Activated CD4-positive, alpha-beta T cell treated with anti-CD3 and anti-CD28 coated beads, Interleukin-2, amount 10 ng/mL, durations not matched to agents 24 days and 14 days (primary cell): Measurements from ENCODE around the gene GNB1L. TPM values are rescaled to one million over a fixed set of nuclear protein-coding genes. Genes with fewer than 3 reads are reported as not detected.
A peak's percentile ranks its signal among the peaks of the same experiment; 100 is the strongest.

Experiments
- DNase-seq: peaks from one replicate; pipeline ENCODE4 v3.0.0; 2022
- H3K27ac Mint-ChIP-seq: one replicate; pipeline ENCODE4 v1.8.0; 2022; ENCODE audit warnings: mild to moderate bottlenecking, mixed read lengths
- H3K27me3 Mint-ChIP-seq: one replicate; pipeline ENCODE4 v1.8.0; 2022; ENCODE audit warnings: mixed read lengths
- H3K36me3 Mint-ChIP-seq: one replicate; pipeline ENCODE4 v1.8.0; 2022; ENCODE audit warnings: low read depth, mild to moderate bottlenecking, mixed read lengths
- H3K4me1 Mint-ChIP-seq: one replicate; pipeline ENCODE4 v1.8.0; 2021; ENCODE audit warnings: mixed read lengths
- H3K4me3 Mint-ChIP-seq: one replicate; pipeline ENCODE4 v1.8.0; 2022; ENCODE audit warnings: mild to moderate bottlenecking, moderate library complexity, mixed read lengths
- H3K9me3 Mint-ChIP-seq: one replicate; pipeline ENCODE4 v1.8.0; 2021; ENCODE audit warnings: mixed read lengths
- intact Hi-C: fragments of 100-400 bp; cut with micrococcal nuclease; formaldehyde crosslinking; loops from one replicate; pipeline ENCODE4 v1.15.1; 2023
- total RNA-seq: library from RNA; stranded (reverse); gene quantifications from 2 replicates; pipeline ENCODE4 v1.2.3, GENCODE V29; 2022

GNB1L gene
- total RNA-seq, 1 donor from 2014 or later, result 21.4 TPM

DNA sequence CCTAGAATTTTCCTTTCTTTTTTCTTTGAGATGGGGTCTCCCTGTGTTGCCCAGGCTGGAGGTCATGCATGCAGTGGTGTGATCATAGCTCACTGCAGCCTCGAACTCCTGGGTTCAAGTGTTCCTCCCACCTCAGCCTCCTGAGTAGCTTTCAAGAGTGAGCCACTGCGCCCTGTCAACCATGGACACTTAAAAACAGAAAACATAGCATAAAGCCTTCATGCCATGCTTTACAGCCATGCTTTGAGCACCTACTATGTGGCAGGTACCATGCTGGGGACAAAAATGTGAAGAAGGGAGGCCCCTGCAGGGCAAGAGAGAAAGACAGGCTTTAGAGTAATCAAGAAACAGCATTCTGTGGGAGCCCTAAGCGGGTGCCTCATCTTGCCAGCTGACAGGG is 13.7 kb upstream of the GNB1L start:
- no peak overlapping the region for H3K27ac Mint-ChIP-seq
- no peaks in the 10 kb centered on the region for H3K9me3 Mint-ChIP-seq
- intact Hi-C loops, result no loop called here
- H3K36me3 Mint-ChIP-seq, result no peaks in the 10 kb centered on the region
- peaks cover 6% of the 10 kb centered on the region for H3K27me3 Mint-ChIP-seq
- no peaks in the 10 kb centered on the region for H3K4me1 Mint-ChIP-seq
- H3K4me3 Mint-ChIP-seq, result no peak overlapping the region
- DNase-seq, result no peak

DNA sequence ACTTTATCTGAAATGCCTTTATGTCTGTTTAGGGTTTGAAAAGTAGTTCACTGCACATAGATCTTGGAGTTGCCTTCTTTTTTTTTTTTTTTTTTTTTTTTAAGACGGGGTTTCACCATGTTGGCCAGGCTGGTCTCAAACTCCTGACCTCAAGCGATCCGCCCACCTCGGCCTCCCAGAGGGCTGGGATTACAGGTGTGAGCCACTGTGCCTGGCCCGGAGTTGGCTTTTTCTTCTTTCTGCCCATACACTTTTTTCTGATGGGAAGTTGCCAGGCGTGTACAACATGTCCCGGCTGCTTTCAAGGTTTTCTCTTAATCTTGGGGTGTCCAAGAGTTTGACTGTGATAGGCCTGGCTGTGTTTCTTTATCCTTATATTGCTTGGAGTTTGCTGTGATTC is 12.9 kb upstream of the GNB1L start:
- intact Hi-C loops, result no loop called here
- H3K27me3 Mint-ChIP-seq, result peaks cover 6% of the 10 kb centered on the region
- H3K36me3 Mint-ChIP-seq, result no peaks in the 10 kb centered on the region
- H3K4me1 Mint-ChIP-seq, result no peaks in the 10 kb centered on the region
- H3K27ac Mint-ChIP-seq, result no peak overlapping the region
- no peaks in the 10 kb centered on the region for H3K9me3 Mint-ChIP-seq
- no peak for DNase-seq
- no peak overlapping the region for H3K4me3 Mint-ChIP-seq

DNA sequence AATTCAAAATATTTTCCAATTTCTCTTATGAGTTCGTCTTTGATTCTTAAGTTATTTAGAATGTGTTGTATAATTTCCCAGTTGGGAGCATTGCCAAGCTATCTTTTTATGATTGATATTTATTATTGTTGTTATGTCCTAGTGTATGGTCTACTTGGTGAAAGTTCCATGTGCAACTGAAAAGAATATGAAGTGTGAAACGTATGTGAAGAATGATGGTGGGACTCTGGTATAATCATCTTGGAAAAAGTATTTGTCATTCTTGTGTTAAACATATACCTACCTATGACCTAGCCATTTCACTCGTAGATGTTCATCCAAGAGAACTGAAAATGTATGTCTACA is 12.0 kb upstream of the GNB1L start:
- Mint-ChIP-seq H3K9me3 (no peaks in the 10 kb centered on the region), H3K27me3 (peaks cover 6% of the 10 kb centered on the region), H3K4me1 (no peaks in the 10 kb centered on the region), H3K4me3 (no peak overlapping the region), H3K36me3 (no peaks in the 10 kb centered on the region), H3K27ac (no peak overlapping the region)
- DNase-seq, result no peak
- intact Hi-C loops, result no loop called here

- no peaks in the 10 kb centered on the region for H3K4me1 Mint-ChIP-seq
- DNase-seq, result no peak
- no peaks in the 10 kb centered on the region for H3K9me3 Mint-ChIP-seq
- H3K36me3 Mint-ChIP-seq, result no peaks in the 10 kb centered on the region
- intact Hi-C loops, result no loop called here
- peaks cover 6% of the 10 kb centered on the region for H3K27me3 Mint-ChIP-seq
- no peak overlapping the region for H3K27ac Mint-ChIP-seq
- H3K4me3 Mint-ChIP-seq, result no peak overlapping the region
Observed at GRCh38 chr22:19865141-19865829, 10.6 kb upstream of the GNB1L start.

DNA sequence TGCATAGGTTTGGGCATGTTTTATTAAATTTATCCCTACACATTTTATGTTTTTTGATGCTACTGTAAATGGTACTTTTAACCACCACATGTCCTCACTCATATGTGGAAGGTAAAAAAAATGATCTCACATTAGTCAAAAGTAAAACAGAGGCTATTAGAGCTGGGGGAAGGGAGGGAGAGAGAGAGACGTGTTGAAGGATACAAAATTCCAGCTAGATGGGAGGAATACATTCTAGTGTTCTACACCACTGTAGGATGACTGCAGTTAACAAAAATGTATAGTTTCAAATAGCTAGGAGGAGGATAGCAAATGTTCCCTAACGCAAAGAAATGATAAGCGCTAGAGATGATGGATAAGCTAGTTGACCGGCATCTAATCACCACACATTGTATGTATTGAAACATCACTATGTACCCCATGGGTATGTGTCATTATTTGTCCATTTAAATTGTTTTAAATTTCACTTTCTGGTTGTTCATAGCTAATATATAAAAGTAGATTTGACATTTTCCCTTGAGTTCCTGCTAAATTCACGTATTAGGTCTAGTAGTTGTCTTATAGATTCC is 9.9 kb upstream of the GNB1L start:
- Mint-ChIP-seq H3K36me3 (no peaks in the 10 kb centered on the region), H3K4me1 (no peaks in the 10 kb centered on the region), H3K27me3 (peaks cover 6% of the 10 kb centered on the region), H3K9me3 (no peaks in the 10 kb centered on the region), H3K4me3 (no peak overlapping the region), H3K27ac (no peak overlapping the region)
- intact Hi-C loops, result no loop called here
- no peak for DNase-seq

GRCh38 chr22:19863571-19863970 is 8.9 kb upstream of the GNB1L start:
- Mint-ChIP-seq H3K4me3 (no peak overlapping the region), H3K4me1 (no peaks in the 10 kb centered on the region), H3K27me3 (peaks cover 6% of the 10 kb centered on the region), H3K27ac (no peak overlapping the region), H3K9me3 (no peaks in the 10 kb centered on the region), H3K36me3 (no peaks in the 10 kb centered on the region)
- no peak for DNase-seq
- intact Hi-C loops, result no loop called here

DNA sequence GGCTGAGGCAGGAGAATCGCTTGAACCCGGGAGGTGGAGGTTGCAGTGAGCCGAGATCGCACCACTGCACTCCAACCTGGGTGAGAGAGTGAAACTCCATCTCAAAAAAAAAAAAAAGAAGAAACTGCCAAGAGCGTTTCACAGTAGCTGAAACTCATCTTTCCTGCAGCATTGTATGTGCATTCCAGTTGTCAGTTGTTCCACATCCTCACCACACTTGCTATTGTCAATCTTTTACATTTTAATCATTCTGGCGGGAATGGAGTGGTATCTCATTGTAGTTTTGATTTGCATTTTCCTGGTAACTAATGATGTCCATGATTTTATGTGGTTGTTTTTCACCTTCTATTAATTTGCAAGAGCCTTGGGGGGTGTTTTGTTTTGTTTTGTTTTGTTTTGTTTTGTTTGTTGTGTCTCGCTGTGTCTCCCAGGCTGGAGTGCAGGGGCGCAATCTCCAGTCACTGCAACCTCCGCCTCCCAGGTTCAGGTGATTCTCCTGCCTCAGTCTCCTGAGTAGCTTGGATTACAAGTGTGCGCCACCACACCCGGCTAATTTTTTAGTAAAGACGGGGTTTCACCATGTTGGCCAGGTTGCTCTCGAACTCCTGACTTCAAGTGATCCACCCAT is 8.1 kb upstream of the GNB1L start:
- Mint-ChIP-seq H3K36me3 (no peaks in the 10 kb centered on the region), H3K9me3 (no peaks in the 10 kb centered on the region), H3K27me3 (peaks cover 3% of the 10 kb centered on the region), H3K4me3 (no peak overlapping the region), H3K27ac (no peak overlapping the region), H3K4me1 (no peaks in the 10 kb centered on the region)
- DNase-seq, result no peak
- intact Hi-C loops, result no loop called here

DNA sequence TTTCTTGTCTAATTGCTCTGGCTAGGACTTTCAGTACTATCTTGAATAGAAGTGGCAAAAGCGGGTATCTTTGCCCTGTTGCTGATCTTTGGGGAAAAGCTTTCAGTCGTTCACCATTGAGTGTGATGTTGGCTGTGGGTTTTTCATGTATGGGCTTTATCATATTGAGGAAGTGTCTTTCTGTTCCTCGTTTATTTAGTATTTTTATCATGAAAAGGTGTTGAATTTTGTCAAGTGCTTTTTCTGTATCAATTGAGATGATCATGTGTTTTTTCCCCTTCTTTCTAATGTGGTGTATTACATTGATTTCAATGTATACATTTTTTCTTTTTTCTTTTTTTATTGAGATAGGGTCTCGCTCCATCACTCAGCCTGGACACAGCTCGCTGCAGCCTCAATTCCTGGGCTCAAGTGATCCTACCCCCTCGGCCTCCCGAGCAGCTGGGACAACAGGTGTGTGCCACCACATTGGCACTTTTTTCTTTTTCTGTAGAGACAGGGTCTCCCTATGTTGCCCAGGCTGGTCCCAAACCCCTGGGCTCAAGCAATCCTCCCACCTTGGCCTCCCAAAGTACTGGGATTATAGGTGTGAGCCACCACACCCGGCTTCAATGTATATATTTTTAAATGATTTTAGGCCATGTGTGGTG is 5.3 kb upstream of the GNB1L start:
- peaks cover 5% of the 10 kb centered on the region for H3K4me1 Mint-ChIP-seq
- DNase-seq, result no peak
- H3K4me3 Mint-ChIP-seq, result no peak overlapping the region
- H3K9me3 Mint-ChIP-seq, result no peaks in the 10 kb centered on the region
- no peak overlapping the region for H3K27ac Mint-ChIP-seq
- intact Hi-C loops, result loop anchor here (10.0 kb wide), 3 partner anchors 255 to 1145 kb away; partner anchors contain the start of genes C22orf39, RANBP1, THAP7 and TRMT2A
- H3K36me3 Mint-ChIP-seq, result no peaks in the 10 kb centered on the region
- H3K27me3 Mint-ChIP-seq, result peaks cover under 1% of the 10 kb centered on the region

GRCh38 chr22:19857382-19857781 is 2.7 kb upstream of the GNB1L start:
- Mint-ChIP-seq H3K4me1 (peaks cover 21% of the 10 kb centered on the region), H3K9me3 (no peaks in the 10 kb centered on the region), H3K4me3 (no peak overlapping the region), H3K27ac (no peak overlapping the region), H3K36me3 (peaks cover 12% of the 10 kb centered on the region), H3K27me3 (no peaks in the 10 kb centered on the region)
- intact Hi-C loops, result loop anchor here (10.0 kb wide), 3 partner anchors 257 to 1147 kb away; partner anchors contain the start of genes C22orf39, RANBP1, THAP7 and TRMT2A
- DNase-seq, result no peak

- peak; percentile 85 for DNase-seq
- Mint-ChIP-seq H3K27me3 (no peaks in the 10 kb centered on the region), H3K36me3 (peaks cover 16% of the 10 kb centered on the region), H3K9me3 (no peaks in the 10 kb centered on the region), H3K4me3 (peak overlapping the region; percentile 92), H3K27ac (peak overlapping the region; percentile 96), H3K4me1 (peaks cover 24% of the 10 kb centered on the region)
- intact Hi-C loops, result loop anchor here (1.0 to 10.0 kb wide), 4 partner anchors 86 to 1149 kb away; partner anchors contain the start of genes C22orf39, COMT, RANBP1 and THAP7
Observed at GRCh38 chr22:19855504-19856409, 1.1 kb upstream of the GNB1L start.

- Mint-ChIP-seq H3K4me3 (peak overlapping the region; percentile 92), H3K27ac (peak overlapping the region; percentile 96), H3K9me3 (no peaks in the 10 kb centered on the region), H3K36me3 (peaks cover 27% of the 10 kb centered on the region), H3K4me1 (peaks cover 24% of the 10 kb centered on the region), H3K27me3 (no peaks in the 10 kb centered on the region)
- peak; percentile 80 for DNase-seq
- intact Hi-C loops, result loop anchor here (1.0 to 10.0 kb wide), 4 partner anchors 37 to 1151 kb away; partner anchors contain the start of genes C22orf39, RANBP1, THAP7 and TRMT2A
Observed at GRCh38 chr22:19853879-19854777, 546 bp downstream of the GNB1L start.

GRCh38 chr22:19853058-19853878 is 1.4 kb downstream of the GNB1L start:
- Mint-ChIP-seq H3K4me3 (peak overlapping the region; percentile 92), H3K4me1 (peaks cover 24% of the 10 kb centered on the region), H3K27ac (peak overlapping the region; percentile 96), H3K36me3 (peaks cover 33% of the 10 kb centered on the region), H3K27me3 (no peaks in the 10 kb centered on the region), H3K9me3 (no peaks in the 10 kb centered on the region)
- DNase-seq, result peak; percentile 55
- intact Hi-C loops, result loop anchor here (10.0 kb wide), 3 partner anchors 262 to 1152 kb away; partner anchors contain the start of genes C22orf39, RANBP1, THAP7 and TRMT2A
